Trophoblast cell (in vitro differentiated cells and primary cell): Measurements from ENCODE around the gene TRMT112.

Source experiments
- DNase-seq, 2 donors: peaks; one replicate each; pipeline ENCODE4 v3.0.0-alpha.2; 2016
- H2AFZ ChIP-seq: 2 replicates; pipeline ENCODE4 v1.6.1; 2013; ENCODE audit warnings: low read length, moderate library complexity, mild to moderate bottlenecking; ENCODE audit not compliant: insufficient read depth, poor library complexity
- H2AK5ac ChIP-seq: 2 replicates; pipeline ENCODE4 v1.6.1; 2013; ENCODE audit warnings: mild to moderate bottlenecking, low read length
- H2BK120ac ChIP-seq: 2 replicates; pipeline ENCODE4 v1.6.1; 2013; ENCODE audit warnings: low read length, mild to moderate bottlenecking, moderate library complexity; ENCODE audit not compliant: insufficient read depth, poor library complexity
- H2BK12ac ChIP-seq: 2 replicates; pipeline ENCODE4 v1.6.1; 2013; ENCODE audit warnings: mild to moderate bottlenecking, low read length, moderate library complexity
- H2BK5ac ChIP-seq: 2 replicates; pipeline ENCODE4 v1.6.1; 2013; ENCODE audit warnings: low read length, low read depth, moderate library complexity, mild to moderate bottlenecking; ENCODE audit not compliant: poor library complexity
- H3K14ac ChIP-seq: 2 replicates; pipeline ENCODE4 v1.6.1; 2013; ENCODE audit warnings: mild to moderate bottlenecking, low read length
- H3K18ac ChIP-seq: 2 replicates; pipeline ENCODE4 v1.6.1; 2013; ENCODE audit warnings: mild to moderate bottlenecking, low read length
- H3K23ac ChIP-seq: 2 replicates; pipeline ENCODE4 v1.6.1; 2013; ENCODE audit warnings: low read length
- H3K27ac ChIP-seq: 2 replicates; pipeline ENCODE4 v1.5.1; 2013; ENCODE audit warnings: low read depth, mild to moderate bottlenecking, inconsistent platforms, low read length, moderate library complexity
- H3K27me3 ChIP-seq: 2 replicates; pipeline ENCODE4 v1.6.1; 2013; ENCODE audit warnings: inconsistent platforms, mild to moderate bottlenecking, low read length, moderate library complexity; ENCODE audit not compliant: insufficient read depth
- H3K36me3 ChIP-seq, 2 experiments: 1 replicate in 1 of 2; 2 replicates in 1 of 2; pipeline ENCODE4 v1.6.1; 2013; ENCODE audit warnings: low read length in 2 of 2, mild to moderate bottlenecking in 2 of 2, moderate library complexity in 1 of 2; ENCODE audit not compliant: insufficient read depth in 2 of 2, control insufficient read depth in 1 of 2
- H3K4ac ChIP-seq: 2 replicates; pipeline ENCODE4 v1.6.1; 2013; ENCODE audit warnings: low read depth, mild to moderate bottlenecking, low read length, moderate library complexity
- H3K4me1 ChIP-seq, 2 experiments: 1 replicate in 1 of 2; 2 replicates in 1 of 2; pipeline ENCODE4 v1.6.1; 2013; ENCODE audit warnings: low read length in 2 of 2, mild to moderate bottlenecking in 2 of 2, moderate library complexity in 1 of 2; ENCODE audit not compliant: insufficient read depth in 2 of 2, control insufficient read depth in 1 of 2
- H3K4me2 ChIP-seq: 2 replicates; pipeline ENCODE4 v1.6.1; 2013; ENCODE audit warnings: inconsistent platforms, mild to moderate bottlenecking, low read length, moderate library complexity
- H3K4me3 ChIP-seq: 2 replicates; pipeline ENCODE4 v1.5.1; 2013; ENCODE audit warnings: mild to moderate bottlenecking, low read depth, low read length, inconsistent platforms
- H3K79me1 ChIP-seq: one replicate; pipeline ENCODE4 v1.6.1; 2013; ENCODE audit warnings: low read length
- H3K79me2 ChIP-seq: 2 replicates; pipeline ENCODE4 v1.6.1; 2013; ENCODE audit warnings: low read length, mild to moderate bottlenecking; ENCODE audit not compliant: control insufficient read depth, insufficient read depth, poor library complexity
- H3K9ac ChIP-seq: 2 replicates; pipeline ENCODE4 v1.6.1; 2013; ENCODE audit warnings: mild to moderate bottlenecking, low read length
- H3K9me3 ChIP-seq: 2 replicates; pipeline ENCODE4 v1.6.1; 2013; ENCODE audit warnings: low read depth, mild to moderate bottlenecking, control low read depth, inconsistent platforms, low read length; ENCODE audit not compliant: insufficient read depth
- H4K12ac ChIP-seq: 2 replicates; pipeline ENCODE4 v1.6.1; 2013; ENCODE audit warnings: low read depth, mild to moderate bottlenecking, low read length, moderate library complexity
- H4K8ac ChIP-seq: 2 replicates; pipeline ENCODE4 v1.6.1; 2013; ENCODE audit warnings: low read depth, mild to moderate bottlenecking, low read length, moderate library complexity
- H4K91ac ChIP-seq: one replicate; pipeline ENCODE4 v1.6.1; 2013; ENCODE audit warnings: low read depth, mild to moderate bottlenecking, low read length, moderate library complexity
- WGBS: extraction: QIAGEN DNeasy Blood & Tissue Kit; methylation state at CpG from one replicate; pipeline ENCODE4 v1.1.7; 2013; ENCODE audit warnings: missing lambda C conversion rate; ENCODE audit not compliant: insufficient read length, insufficient coverage; ENCODE audit errors: extremely low coverage; 5-methylcytosine and 5-hydroxymethylcytosine counted together

The TRMT112 gene

DNA sequence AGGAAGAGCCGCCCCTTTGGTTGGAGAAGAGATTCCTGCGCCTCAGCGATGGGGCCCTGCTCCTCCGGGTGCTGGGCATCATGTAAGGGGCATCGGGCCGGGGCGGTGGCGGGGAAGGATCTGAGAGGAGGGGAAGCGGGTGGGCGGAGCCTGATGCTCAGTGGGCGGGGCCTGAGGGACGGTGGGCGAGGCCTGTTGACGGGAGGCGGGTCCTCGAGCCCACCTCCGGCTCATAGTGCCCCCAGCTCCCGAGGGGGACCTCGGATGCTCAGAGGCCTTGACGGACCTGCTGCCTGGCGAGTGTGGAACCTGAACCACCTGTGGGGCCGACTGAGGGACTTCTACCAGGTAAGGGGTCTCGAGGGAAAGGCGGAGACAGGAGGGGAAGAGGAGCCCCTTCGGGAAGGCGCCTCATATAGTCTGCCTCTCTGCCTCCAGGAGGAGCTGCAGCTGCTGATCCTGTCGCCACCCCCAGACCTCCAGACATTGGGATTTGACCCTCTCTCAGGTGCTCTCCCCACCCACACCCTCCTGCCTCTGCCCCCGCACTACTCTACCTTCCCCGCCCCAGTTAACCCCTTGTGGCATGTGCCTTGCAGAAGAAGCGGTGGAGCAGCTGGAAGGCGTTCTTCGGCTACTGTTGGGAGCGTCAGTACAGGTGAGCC lies 23.4 kb upstream of the TRMT112 start:
- no peak overlapping the region for H4K12ac ChIP-seq
- DNase-seq, result no peak
- no peaks in the 10 kb centered on the region for H3K27me3 ChIP-seq
- H3K79me2 ChIP-seq, result peaks cover 2% of the 10 kb centered on the region
- H3K4me3 ChIP-seq, result no peak overlapping the region
- H2BK12ac ChIP-seq, result no peak overlapping the region
- H3K36me3 ChIP-seq, result no peaks in the 10 kb centered on the region
- peak overlapping the region; percentile 52 for H2AFZ ChIP-seq
- peaks cover 6% of the 10 kb centered on the region for H3K79me1 ChIP-seq
- peak overlapping the region; percentile 47 for H3K4me2 ChIP-seq
- no peak overlapping the region for H3K9ac ChIP-seq
- peaks cover 3% of the 10 kb centered on the region for H3K9me3 ChIP-seq
- no peak overlapping the region for H3K27ac ChIP-seq
- no CpG with 5 or more reads among the region's 33 CpGs for WGBS
- H2AK5ac ChIP-seq, result no peak overlapping the region
- H3K4me1 ChIP-seq, result peaks cover 6% of the 10 kb centered on the region in 2 experiments
- no peak overlapping the region for H4K91ac ChIP-seq
- peak overlapping the region; percentile 27 for H3K18ac ChIP-seq
- no peak overlapping the region for H2BK5ac ChIP-seq
- peak overlapping the region; percentile 75 for H4K8ac ChIP-seq
- H3K4ac ChIP-seq, result no peak overlapping the region
- no peak overlapping the region for H2BK120ac ChIP-seq
- no peak overlapping the region for H3K14ac ChIP-seq
- H3K23ac ChIP-seq, result no peak overlapping the region

DNA sequence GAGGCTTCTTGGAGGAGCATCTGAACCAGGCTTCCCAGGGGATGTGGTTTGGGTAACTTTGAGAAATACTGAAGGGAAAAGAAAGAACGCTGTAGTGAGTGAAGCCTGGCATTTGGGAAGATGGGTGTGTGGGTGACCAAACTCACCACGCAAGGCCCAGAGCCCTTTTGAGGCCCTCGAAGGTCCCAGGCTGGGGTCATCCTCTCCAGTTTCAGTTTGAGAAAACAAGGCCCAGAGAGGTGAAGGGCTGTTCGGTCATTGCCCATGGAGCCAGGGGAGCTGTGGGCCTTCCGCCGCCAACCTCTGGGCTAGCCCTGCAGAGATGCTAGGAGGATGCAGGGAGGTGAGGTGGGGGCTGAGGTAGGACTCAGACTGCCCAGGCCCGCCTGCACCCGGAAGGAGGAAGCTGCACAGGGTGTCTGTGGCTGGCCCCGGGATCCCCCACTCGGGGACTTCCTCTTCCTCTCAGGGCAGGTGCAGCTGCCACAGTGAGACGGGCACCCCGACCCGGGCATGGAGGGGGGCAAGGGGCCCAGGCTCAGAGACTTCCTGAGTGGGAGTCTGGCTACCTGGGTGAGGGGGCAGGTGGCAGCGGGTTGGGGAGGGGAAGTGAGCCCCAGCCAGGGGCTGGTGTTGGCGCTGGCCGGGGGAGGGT lies 22.5 kb upstream of the TRMT112 start, which contains the start of gene CCDC88B:
Gene CCDC88B (plus strand): TSS at position 451 of the 655 bp plus-strand sequence. CDS start 63 bp downstream, at position 514.
- no peak within 1 kb of the TSS for H3K23ac ChIP-seq
- peaks cover 2% of the 10 kb centered on the region for H3K79me2 ChIP-seq
- no peak within 1 kb of the TSS for H3K27ac ChIP-seq
- no peaks in the 10 kb centered on the region for H3K27me3 ChIP-seq
- H3K36me3 ChIP-seq, result no peaks in the 10 kb centered on the region
- H3K4me1 ChIP-seq, result peaks cover 6 to 10% of the 10 kb centered on the region in 2 experiments
- peaks cover 3% of the 10 kb centered on the region for H3K9me3 ChIP-seq
- no peak within 1 kb of the TSS for H2BK12ac ChIP-seq
- no peak within 1 kb of the TSS for H4K91ac ChIP-seq
- no peak for DNase-seq
- H4K8ac ChIP-seq, result peak within 1 kb of the TSS; percentile 75
- no peak within 1 kb of the TSS for H3K4me3 ChIP-seq
- peak within 1 kb of the TSS; percentile 47 for H3K4me2 ChIP-seq
- H2AK5ac ChIP-seq, result no peak within 1 kb of the TSS
- no peak within 1 kb of the TSS for H2BK120ac ChIP-seq
- peaks cover 6% of the 10 kb centered on the region for H3K79me1 ChIP-seq
- H3K4ac ChIP-seq, result no peak within 1 kb of the TSS
- H3K9ac ChIP-seq, result no peak within 1 kb of the TSS
- H4K12ac ChIP-seq, result no peak within 1 kb of the TSS
- WGBS, result no CpG with 5 or more reads among the region's 16 CpGs
- no peak within 1 kb of the TSS for H2BK5ac ChIP-seq
- peak within 1 kb of the TSS; percentile 27 for H3K18ac ChIP-seq
- H3K14ac ChIP-seq, result no peak within 1 kb of the TSS
- peak within 1 kb of the TSS; percentile 52 for H2AFZ ChIP-seq

DNA sequence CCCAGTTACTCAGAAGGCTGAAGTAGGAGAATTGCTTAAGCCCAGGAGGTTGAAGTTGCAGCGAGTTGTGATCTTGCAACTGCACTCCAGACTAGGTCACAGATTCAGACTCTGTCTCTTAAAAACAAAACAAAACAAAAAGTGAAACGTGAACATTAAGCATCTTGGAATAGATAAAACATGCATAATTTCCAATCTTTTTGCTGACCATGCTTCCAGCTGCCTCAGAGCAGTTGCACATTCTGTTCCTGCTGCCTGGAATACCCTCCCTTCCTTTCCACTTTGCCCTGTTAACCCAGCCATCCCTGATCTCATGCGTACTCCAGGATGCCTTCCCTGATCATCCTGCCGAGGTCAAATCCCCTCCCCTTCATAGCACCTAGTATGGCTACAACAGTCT lies 21.9 kb upstream of the TRMT112 start:
- H3K4me1 ChIP-seq, result peaks cover 10 to 13% of the 10 kb centered on the region in 2 experiments
- no peak overlapping the region for H4K8ac ChIP-seq
- no peak overlapping the region for H3K4me2 ChIP-seq
- no peak overlapping the region for H4K12ac ChIP-seq
- H2BK12ac ChIP-seq, result no peak overlapping the region
- H4K91ac ChIP-seq, result no peak overlapping the region
- H3K36me3 ChIP-seq, result no peaks in the 10 kb centered on the region
- no peak overlapping the region for H3K23ac ChIP-seq
- H3K9me3 ChIP-seq, result peaks cover 3% of the 10 kb centered on the region
- H2BK120ac ChIP-seq, result no peak overlapping the region
- WGBS, result no CpG with 5 or more reads among the region's 4 CpGs
- no peak overlapping the region for H3K18ac ChIP-seq
- no peak overlapping the region for H3K14ac ChIP-seq
- no peaks in the 10 kb centered on the region for H3K27me3 ChIP-seq
- no peak overlapping the region for H2BK5ac ChIP-seq
- peaks cover 6% of the 10 kb centered on the region for H3K79me1 ChIP-seq
- H3K4ac ChIP-seq, result no peak overlapping the region
- H2AK5ac ChIP-seq, result no peak overlapping the region
- H3K4me3 ChIP-seq, result no peak overlapping the region
- no peak overlapping the region for H3K27ac ChIP-seq
- H3K9ac ChIP-seq, result no peak overlapping the region
- peaks cover 2% of the 10 kb centered on the region for H3K79me2 ChIP-seq
- H2AFZ ChIP-seq, result no peak overlapping the region
- DNase-seq, result no peak

DNA sequence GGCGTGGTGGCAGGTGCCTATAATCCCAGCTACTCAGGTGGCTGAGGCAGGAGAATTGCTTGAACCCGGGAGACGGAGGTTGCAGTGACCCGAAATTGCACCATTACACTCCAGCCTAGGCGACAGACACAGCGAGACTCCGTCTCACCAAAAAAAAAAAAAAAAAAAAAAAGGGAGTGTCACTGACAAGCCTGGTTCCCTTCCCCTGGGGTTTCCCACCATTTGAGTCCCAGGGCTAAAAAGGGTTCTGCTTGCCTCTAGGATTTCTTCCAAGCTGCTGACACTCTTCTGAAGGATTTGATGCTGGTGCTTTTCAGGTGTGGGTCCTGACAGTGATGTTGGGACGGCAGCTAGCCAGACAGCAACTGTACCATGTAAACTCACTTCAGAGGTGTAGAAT lies 21.4 kb upstream of the TRMT112 start:
- peaks cover 10 to 13% of the 10 kb centered on the region in 2 experiments for H3K4me1 ChIP-seq
- no peak overlapping the region for H3K4ac ChIP-seq
- no peak overlapping the region for H3K27ac ChIP-seq
- H2AFZ ChIP-seq, result no peak overlapping the region
- DNase-seq, result no peak
- H4K8ac ChIP-seq, result no peak overlapping the region
- H2AK5ac ChIP-seq, result no peak overlapping the region
- H3K14ac ChIP-seq, result no peak overlapping the region
- no peaks in the 10 kb centered on the region for H3K36me3 ChIP-seq
- no peak overlapping the region for H3K18ac ChIP-seq
- no peak overlapping the region for H2BK120ac ChIP-seq
- H3K4me3 ChIP-seq, result no peak overlapping the region
- no peaks in the 10 kb centered on the region for H3K27me3 ChIP-seq
- peaks cover 6% of the 10 kb centered on the region for H3K79me1 ChIP-seq
- H3K4me2 ChIP-seq, result no peak overlapping the region
- no peak overlapping the region for H4K91ac ChIP-seq
- H4K12ac ChIP-seq, result no peak overlapping the region
- H3K23ac ChIP-seq, result no peak overlapping the region
- H3K9ac ChIP-seq, result no peak overlapping the region
- H2BK12ac ChIP-seq, result no peak overlapping the region
- WGBS, result no CpG with 5 or more reads among the region's 8 CpGs
- H3K79me2 ChIP-seq, result peaks cover 2% of the 10 kb centered on the region
- peaks cover 3% of the 10 kb centered on the region for H3K9me3 ChIP-seq
- H2BK5ac ChIP-seq, result no peak overlapping the region
